ENCODE results near the gene ZCCHC13. TPM values are rescaled to one million over a fixed set of nuclear protein-coding genes. Genes with fewer than 3 reads are reported as not detected.
"Not testable (repeated sequence)": the region's sequence is repeated elsewhere in the genome, so short reads cannot be mapped to it uniquely, and the experiment has no call there.

Gene ZCCHC13
- total and polyA plus RNA-seq, 2 donors from 2014 or later = not detected

DNA sequence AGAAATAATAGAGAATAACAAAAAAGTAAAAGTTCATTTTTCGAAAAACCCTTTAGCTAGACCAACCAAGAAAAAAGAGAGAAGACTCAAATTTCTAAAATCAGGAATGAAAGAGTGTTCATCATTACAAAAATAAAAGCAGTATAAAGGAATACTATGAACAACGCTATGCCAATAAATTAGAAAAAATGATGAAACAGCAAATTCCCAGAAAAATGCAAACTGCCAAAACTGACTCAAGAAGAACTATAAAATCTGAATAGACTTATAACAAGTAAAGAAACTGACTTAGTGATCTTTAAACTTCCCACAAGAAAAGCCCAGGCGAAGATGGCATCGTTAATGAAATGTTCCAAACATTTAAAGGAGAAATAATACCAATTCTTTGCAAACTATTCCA, 3.1 kb upstream of the ZCCHC13 start:
- no peaks in the 10 kb centered on the region for H3K36me3 ChIP-seq (ENCODE audit: control insufficient read depth in 2 of 3, insufficient read depth in 3 of 3, low read length in 3 of 3)
- no peaks in the 10 kb centered on the region for H3K9me3 ChIP-seq (ENCODE audit: control insufficient read depth in 2 of 3, insufficient read depth in 1 of 3, low read length in 3 of 3)
- H3K9ac ChIP-seq (ENCODE audit: low read length in 3 of 3) = no peak overlapping the region
- FAIRE-seq (peak; percentile 80), DNase-seq (no peak)
- no peak overlapping the region for H3K4me3 ChIP-seq (ENCODE audit: low read length in 3 of 3)
- H3K27me3 ChIP-seq (ENCODE audit: control insufficient read depth, insufficient read depth, low read length) = no peaks in the 10 kb centered on the region
- intact Hi-C loops (cut with DNase I) = no loop called here
- no peaks in the 10 kb centered on the region for H3K4me1 ChIP-seq (ENCODE audit: control insufficient read depth in 2 of 3, insufficient read depth in 2 of 3, low read depth in 1 of 3, low read length in 3 of 3)
- TF ChIP-seq, protein P1, sequence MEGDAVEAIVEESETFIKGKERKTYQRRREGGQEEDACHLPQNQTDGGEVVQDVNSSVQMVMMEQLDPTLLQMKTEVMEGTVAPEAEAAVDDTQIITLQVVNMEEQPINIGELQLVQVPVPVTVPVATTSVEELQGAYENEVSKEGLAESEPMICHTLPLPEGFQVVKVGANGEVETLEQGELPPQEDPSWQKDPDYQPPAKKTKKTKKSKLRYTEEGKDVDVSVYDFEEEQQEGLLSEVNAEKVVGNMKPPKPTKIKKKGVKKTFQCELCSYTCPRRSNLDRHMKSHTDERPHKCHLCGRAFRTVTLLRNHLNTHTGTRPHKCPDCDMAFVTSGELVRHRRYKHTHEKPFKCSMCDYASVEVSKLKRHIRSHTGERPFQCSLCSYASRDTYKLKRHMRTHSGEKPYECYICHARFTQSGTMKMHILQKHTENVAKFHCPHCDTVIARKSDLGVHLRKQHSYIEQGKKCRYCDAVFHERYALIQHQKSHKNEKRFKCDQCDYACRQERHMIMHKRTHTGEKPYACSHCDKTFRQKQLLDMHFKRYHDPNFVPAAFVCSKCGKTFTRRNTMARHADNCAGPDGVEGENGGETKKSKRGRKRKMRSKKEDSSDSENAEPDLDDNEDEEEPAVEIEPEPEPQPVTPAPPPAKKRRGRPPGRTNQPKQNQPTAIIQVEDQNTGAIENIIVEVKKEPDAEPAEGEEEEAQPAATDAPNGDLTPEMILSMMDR (IDR thresholded peaks at IDR 0.05; ENCODE audit: borderline replicate concordance, extremely low read depth, insufficient read depth) = no peak
- no peak overlapping the region for H3K27ac ChIP-seq (ENCODE audit: low read depth in 2 of 2, low read length in 2 of 2)

DNA sequence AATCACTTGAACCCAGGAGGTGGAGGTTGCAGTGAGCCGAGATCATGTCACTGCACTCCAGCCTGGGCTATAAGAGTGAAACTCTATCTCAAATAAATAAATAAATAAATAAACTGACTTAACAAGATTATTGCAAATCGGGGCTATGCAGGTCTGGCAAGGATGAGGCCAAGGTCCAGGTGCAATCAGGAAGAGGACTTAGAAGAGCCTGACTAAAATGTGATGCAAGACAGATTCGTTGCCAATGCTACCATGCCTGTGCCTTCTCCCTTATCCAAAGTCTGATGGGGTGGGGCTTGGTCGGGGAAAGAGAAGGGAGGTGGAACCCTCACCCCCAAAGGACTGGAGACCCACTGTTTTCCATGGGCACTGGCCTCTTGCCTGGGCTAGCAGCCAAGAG, 14.7 kb downstream of the ZCCHC13 start:
- intact Hi-C loops (cut with DNase I) = no loop called here
- TF ChIP-seq, protein P1 (IDR thresholded peaks at IDR 0.05; ENCODE audit: borderline replicate concordance, extremely low read depth, insufficient read depth) = no peak
- Histone ChIP-seq H3K27me3 (ENCODE audit: control insufficient read depth, insufficient read depth, low read length) (no peaks in the 10 kb centered on the region), H3K4me3 (ENCODE audit: low read length in 3 of 3) (no peak overlapping the region), H3K9me3 (ENCODE audit: control insufficient read depth in 2 of 3, insufficient read depth in 1 of 3, low read length in 3 of 3) (no peaks in the 10 kb centered on the region), H3K4me1 (ENCODE audit: control insufficient read depth in 2 of 3, insufficient read depth in 2 of 3, low read depth in 1 of 3, low read length in 3 of 3) (no peaks in the 10 kb centered on the region), H3K36me3 (ENCODE audit: control insufficient read depth in 2 of 3, insufficient read depth in 3 of 3, low read length in 3 of 3) (no peaks in the 10 kb centered on the region), H3K9ac (ENCODE audit: low read length in 3 of 3) (no peak overlapping the region), H3K27ac (ENCODE audit: low read depth in 2 of 2, low read length in 2 of 2) (no peak overlapping the region)
- DNase-seq (no peak), FAIRE-seq (no peak)

DNA sequence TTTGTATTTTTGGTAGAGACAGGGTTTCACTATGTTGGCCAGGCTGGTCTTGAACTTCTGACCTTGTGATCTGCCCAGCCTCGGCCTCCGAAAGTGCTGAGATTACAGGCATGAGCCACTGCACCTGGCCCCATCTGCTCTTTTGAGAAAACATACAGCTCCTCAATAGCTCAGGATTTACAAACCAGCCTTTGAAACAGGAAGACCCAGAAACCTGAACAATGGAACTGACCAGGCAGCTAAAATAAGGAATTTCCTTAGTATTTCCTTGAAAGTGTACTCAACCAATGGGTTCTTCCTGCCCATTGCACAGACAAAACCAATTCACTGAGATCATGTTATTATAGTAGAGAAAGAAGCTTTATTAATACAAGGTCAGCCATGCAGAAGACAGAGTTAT, 15.3 kb downstream of the ZCCHC13 start:
- H3K4me1 ChIP-seq (ENCODE audit: control insufficient read depth in 2 of 3, insufficient read depth in 2 of 3, low read depth in 1 of 3, low read length in 3 of 3); H3K36me3 ChIP-seq (ENCODE audit: control insufficient read depth in 2 of 3, insufficient read depth in 3 of 3, low read length in 3 of 3); intact Hi-C loops (cut with DNase I); H3K4me3 ChIP-seq (ENCODE audit: low read length in 3 of 3); FAIRE-seq; H3K27ac ChIP-seq (ENCODE audit: low read depth in 2 of 2, low read length in 2 of 2); H3K9ac ChIP-seq (ENCODE audit: low read length in 3 of 3); DNase-seq; H3K9me3 ChIP-seq (ENCODE audit: control insufficient read depth in 2 of 3, insufficient read depth in 1 of 3, low read length in 3 of 3); H3K27me3 ChIP-seq (ENCODE audit: control insufficient read depth, insufficient read depth, low read length): not testable (repeated sequence)

DNA sequence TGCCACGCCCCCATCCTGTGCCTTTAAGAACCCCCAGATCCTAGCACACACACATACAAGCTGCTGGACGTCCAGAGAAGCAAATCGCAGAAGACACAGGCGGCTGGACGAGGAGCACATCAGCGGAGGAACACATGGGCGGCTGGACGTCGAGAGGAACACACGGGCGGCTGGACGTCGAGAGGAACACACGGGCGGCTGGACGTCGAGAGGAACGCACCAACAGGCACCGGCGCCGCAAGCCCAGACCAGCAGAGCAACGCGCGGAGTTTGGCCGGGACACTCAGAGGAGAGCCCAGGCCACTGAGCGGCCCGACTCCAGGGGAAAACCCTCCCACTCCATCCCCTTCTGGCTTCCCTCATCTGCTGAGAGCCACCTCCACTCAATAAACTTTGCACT, 17.2 kb downstream of the ZCCHC13 start:
- FAIRE-seq (no peak), DNase-seq (no peak)
- Histone ChIP-seq H3K4me1 (ENCODE audit: control insufficient read depth in 2 of 3, insufficient read depth in 2 of 3, low read depth in 1 of 3, low read length in 3 of 3) (no peaks in the 10 kb centered on the region), H3K4me3 (ENCODE audit: low read length in 3 of 3) (no peak overlapping the region), H3K9me3 (ENCODE audit: control insufficient read depth in 2 of 3, insufficient read depth in 1 of 3, low read length in 3 of 3) (no peaks in the 10 kb centered on the region), H3K27ac (ENCODE audit: low read depth in 2 of 2, low read length in 2 of 2) (no peak overlapping the region), H3K9ac (ENCODE audit: low read length in 3 of 3) (no peak overlapping the region), H3K36me3 (ENCODE audit: control insufficient read depth in 2 of 3, insufficient read depth in 3 of 3, low read length in 3 of 3) (no peaks in the 10 kb centered on the region), H3K27me3 (ENCODE audit: control insufficient read depth, insufficient read depth, low read length) (no peaks in the 10 kb centered on the region)
- intact Hi-C loops (cut with DNase I) = no loop called here
- TF ChIP-seq, protein P1 (IDR thresholded peaks at IDR 0.05; ENCODE audit: borderline replicate concordance, extremely low read depth, insufficient read depth) = no peak
